ENCODE measurements around the gene HOXA4. TPM values are rescaled to one million over a fixed set of nuclear protein-coding genes. Genes with fewer than 3 reads are reported as not detected.

Gene HOXA4
- total and polyA plus RNA-seq, 2 experiments from 2014 or later, result not detected

DNA sequence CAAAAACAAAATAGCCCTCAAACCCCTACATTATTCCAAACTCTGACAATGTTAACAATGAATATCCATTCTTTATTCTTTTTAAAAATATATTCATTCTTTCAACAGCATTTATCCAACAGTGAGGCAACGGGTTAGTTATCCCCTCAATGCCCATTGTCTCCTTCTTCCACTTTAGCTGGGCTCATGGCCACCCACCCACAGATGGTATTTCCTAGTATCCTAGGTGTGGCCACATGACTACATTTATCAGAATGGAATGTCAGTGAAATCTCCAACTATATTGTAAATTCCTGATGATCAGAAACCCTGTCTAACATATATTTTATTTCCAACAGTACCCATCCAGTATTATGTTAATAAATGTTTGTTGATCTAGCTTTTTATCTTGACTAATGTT lies 48.4 kb downstream of the HOXA4 start (continued):
- no peak for TF ChIP-seq NANOG (IDR thresholded peaks at IDR 0.05; ENCODE audit: borderline replicate concordance)

DNA sequence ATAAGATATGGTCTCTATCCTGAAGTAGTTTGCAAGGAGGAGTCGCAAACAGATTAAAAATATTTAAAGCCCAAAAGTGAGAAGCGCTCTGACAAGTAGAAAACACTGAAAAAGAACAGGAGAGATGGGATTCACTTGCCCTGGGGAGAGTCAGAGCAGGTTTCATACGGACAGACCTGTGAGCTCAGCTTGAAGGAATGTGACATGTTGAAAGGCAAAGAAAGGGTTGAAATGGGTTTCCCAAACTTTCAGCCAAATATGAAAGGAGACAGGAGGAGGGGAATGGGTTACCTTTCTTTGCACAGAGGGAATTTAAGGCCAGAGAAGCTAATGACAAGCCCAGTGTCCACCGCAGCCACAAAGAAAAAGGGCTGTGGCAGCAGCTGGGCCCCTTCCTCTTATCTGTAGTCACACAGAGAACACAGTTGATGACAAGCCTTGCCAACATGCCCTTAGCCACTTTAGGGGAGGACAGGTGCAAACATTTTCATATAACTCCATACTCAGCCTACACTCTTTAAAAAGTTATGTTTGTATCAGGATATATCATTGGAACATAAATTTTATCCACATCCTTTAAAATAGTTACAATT lies 49.6 kb downstream of the HOXA4 start:
- H3F3A ChIP-seq (replicated peaks; ENCODE audit: low read depth), result no peaks in the 10 kb centered on the region
- H3K27me3 ChIP-seq (ENCODE audit: insufficient read depth), result peaks cover 32% of the 10 kb centered on the region
- peaks cover 8% of the 10 kb centered on the region for H3K27me3 Mint-ChIP-seq (ENCODE audit: insufficient read depth, low read depth, poor library complexity)
- no peak overlapping the region for H3K4me3 ChIP-seq
- no peaks in the 10 kb centered on the region; the same call in 2 of the 3 replicates for H3K9me3 Mint-ChIP-seq
- H3K4me1 Mint-ChIP-seq, result peaks cover 4% of the 10 kb centered on the region; the same call in 1 of the 3 replicates
- DNase-seq (ENCODE audit: low spot score) (peak; percentile 46), ATAC-seq (peak; percentile 84)
- no peak overlapping the region; the same call in 1 of the 2 replicates for H2AFZ ChIP-seq
- no peaks in the 10 kb centered on the region for H3K9me2 ChIP-seq (ENCODE audit: insufficient read depth)
- 0 out of 2 replicates have a peak, but pooled peaks cover 3% of the 10 kb centered on the region for H3K4me1 ChIP-seq (ENCODE audit: insufficient read depth)
- no peaks in the 10 kb centered on the region; the same call in 1 of the 2 replicates for H4K20me1 ChIP-seq (replicated peaks; ENCODE audit: insufficient read depth)
- TF ChIP-seq STAT1 (IDR thresholded peaks at IDR 0.05; ENCODE audit: unreplicated experiment), result no peak
- no peak overlapping the region for H3K27ac Mint-ChIP-seq
- no peak overlapping the region for H3K4me3 Mint-ChIP-seq
- no peaks in the 10 kb centered on the region for H3K79me2 ChIP-seq (replicated peaks; ENCODE audit: insufficient read depth)
- H3K36me3 ChIP-seq (ENCODE audit: insufficient read depth), result no peaks in the 10 kb centered on the region
- H3K4me2 ChIP-seq, result no peak overlapping the region
- H3K36me3 Mint-ChIP-seq (ENCODE audit: low read depth), result no peaks in the 10 kb centered on the region
- H3K27ac ChIP-seq (ENCODE audit: low read depth), result no peak overlapping the region

DNA sequence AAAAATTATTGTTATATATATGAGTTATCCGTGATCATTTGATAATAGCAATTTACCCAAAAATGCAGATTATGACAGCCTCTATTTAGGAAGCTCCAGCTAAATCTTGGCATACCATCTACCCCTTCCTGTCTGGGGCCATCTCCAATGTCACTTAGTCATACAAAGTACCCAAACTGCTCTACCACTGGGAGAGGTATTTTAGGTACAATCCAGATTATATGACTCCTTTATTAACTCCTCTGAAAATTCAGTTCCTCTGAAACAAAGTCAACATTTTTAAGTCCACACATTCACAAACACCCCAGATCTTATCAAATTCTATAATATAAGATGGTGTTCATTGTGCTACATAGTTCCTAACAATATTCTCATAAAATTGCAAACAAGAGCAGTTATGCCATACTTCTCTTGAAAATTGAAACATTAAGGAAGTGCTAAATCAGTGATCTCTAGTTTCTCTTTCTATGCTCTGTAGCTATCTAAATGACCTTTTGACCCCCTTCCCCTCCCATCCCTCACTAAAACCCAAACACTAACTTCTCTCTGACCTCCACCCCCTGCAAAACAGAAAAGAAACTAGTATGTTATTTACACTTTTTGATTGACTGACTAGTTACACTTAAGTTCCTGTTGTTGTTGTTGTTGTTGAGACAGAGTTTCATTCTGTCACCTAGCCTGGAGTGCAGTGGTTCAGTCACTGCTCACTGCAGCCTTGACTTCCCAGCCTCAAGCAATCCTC lies 51.2 kb downstream of the HOXA4 start:
- H3K27me3 Mint-ChIP-seq (ENCODE audit: insufficient read depth, low read depth, poor library complexity), result peaks cover 4% of the 10 kb centered on the region
- no peak for ATAC-seq
- H3K9me3 Mint-ChIP-seq, result no peaks in the 10 kb centered on the region; the same call in 2 of the 3 replicates
- 0 out of 2 replicates have a peak, but pooled peaks cover 3% of the 10 kb centered on the region for H3K4me1 ChIP-seq (ENCODE audit: insufficient read depth)
- no peaks in the 10 kb centered on the region for H3K36me3 ChIP-seq (ENCODE audit: insufficient read depth)
- no peak overlapping the region for H3K27ac Mint-ChIP-seq
- TF ChIP-seq EZH2phosphoT487 (IDR thresholded peaks at IDR 0.05; ENCODE audit: unreplicated experiment) (no peak), CREB1 (CRISPR knock-in tag; IDR thresholded peaks at IDR 0.05; ENCODE audit: low read depth) (no peak), NANOG (IDR thresholded peaks at IDR 0.05; ENCODE audit: borderline replicate concordance) (no peak), ZNF331 (CRISPR knock-in tag; IDR thresholded peaks at IDR 0.05; ENCODE audit: low read depth) (no peak), EZH2 (IDR thresholded peaks at IDR 0.05; ENCODE audit: low read depth, unreplicated experiment) (no peak), STAT1 (IDR thresholded peaks at IDR 0.05; ENCODE audit: unreplicated experiment) (no peak)
- TF ChIP-seq, protein P1, sequence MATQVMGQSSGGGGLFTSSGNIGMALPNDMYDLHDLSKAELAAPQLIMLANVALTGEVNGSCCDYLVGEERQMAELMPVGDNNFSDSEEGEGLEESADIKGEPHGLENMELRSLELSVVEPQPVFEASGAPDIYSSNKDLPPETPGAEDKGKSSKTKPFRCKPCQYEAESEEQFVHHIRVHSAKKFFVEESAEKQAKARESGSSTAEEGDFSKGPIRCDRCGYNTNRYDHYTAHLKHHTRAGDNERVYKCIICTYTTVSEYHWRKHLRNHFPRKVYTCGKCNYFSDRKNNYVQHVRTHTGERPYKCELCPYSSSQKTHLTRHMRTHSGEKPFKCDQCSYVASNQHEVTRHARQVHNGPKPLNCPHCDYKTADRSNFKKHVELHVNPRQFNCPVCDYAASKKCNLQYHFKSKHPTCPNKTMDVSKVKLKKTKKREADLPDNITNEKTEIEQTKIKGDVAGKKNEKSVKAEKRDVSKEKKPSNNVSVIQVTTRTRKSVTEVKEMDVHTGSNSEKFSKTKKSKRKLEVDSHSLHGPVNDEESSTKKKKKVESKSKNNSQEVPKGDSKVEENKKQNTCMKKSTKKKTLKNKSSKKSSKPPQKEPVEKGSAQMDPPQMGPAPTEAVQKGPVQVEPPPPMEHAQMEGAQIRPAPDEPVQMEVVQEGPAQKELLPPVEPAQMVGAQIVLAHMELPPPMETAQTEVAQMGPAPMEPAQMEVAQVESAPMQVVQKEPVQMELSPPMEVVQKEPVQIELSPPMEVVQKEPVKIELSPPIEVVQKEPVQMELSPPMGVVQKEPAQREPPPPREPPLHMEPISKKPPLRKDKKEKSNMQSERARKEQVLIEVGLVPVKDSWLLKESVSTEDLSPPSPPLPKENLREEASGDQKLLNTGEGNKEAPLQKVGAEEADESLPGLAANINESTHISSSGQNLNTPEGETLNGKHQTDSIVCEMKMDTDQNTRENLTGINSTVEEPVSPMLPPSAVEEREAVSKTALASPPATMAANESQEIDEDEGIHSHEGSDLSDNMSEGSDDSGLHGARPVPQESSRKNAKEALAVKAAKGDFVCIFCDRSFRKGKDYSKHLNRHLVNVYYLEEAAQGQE (IDR thresholded peaks at IDR 0.05; ENCODE audit: unreplicated experiment), result no peak
- TF ChIP-seq, protein P2, sequence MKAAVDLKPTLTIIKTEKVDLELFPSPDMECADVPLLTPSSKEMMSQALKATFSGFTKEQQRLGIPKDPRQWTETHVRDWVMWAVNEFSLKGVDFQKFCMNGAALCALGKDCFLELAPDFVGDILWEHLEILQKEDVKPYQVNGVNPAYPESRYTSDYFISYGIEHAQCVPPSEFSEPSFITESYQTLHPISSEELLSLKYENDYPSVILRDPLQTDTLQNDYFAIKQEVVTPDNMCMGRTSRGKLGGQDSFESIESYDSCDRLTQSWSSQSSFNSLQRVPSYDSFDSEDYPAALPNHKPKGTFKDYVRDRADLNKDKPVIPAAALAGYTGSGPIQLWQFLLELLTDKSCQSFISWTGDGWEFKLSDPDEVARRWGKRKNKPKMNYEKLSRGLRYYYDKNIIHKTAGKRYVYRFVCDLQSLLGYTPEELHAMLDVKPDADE (IDR thresholded peaks at IDR 0.05), result no peak
- no peak for DNase-seq (ENCODE audit: low spot score)
- H3K4me3 ChIP-seq, result no peak overlapping the region
- H3K4me1 Mint-ChIP-seq, result peaks cover 4% of the 10 kb centered on the region; the same call in 1 of the 3 replicates
- H3K27ac ChIP-seq (ENCODE audit: low read depth), result no peak overlapping the region
- no peaks in the 10 kb centered on the region; the same call in 1 of the 2 replicates for H4K20me1 ChIP-seq (replicated peaks; ENCODE audit: insufficient read depth)
- no peaks in the 10 kb centered on the region for H3F3A ChIP-seq (replicated peaks; ENCODE audit: low read depth)
- H2AFZ ChIP-seq, result no peak overlapping the region
- H3K9me2 ChIP-seq (ENCODE audit: insufficient read depth), result no peaks in the 10 kb centered on the region
- no peaks in the 10 kb centered on the region for H3K36me3 Mint-ChIP-seq (ENCODE audit: low read depth)
- peaks cover 17% of the 10 kb centered on the region for H3K27me3 ChIP-seq (ENCODE audit: insufficient read depth)
- no peak overlapping the region for H3K4me2 ChIP-seq
- no peaks in the 10 kb centered on the region for H3K79me2 ChIP-seq (replicated peaks; ENCODE audit: insufficient read depth)
- H3K4me3 Mint-ChIP-seq, result no peak overlapping the region

Measured in GM23338 (cell line).